ENCODE results near the gene SLC4A4. TPM values are rescaled to one million over a fixed set of nuclear protein-coding genes. Genes with fewer than 3 reads are reported as not detected.

Gene SLC4A4
- total RNA-seq, 4 donors from 2014 or later, result 0.42 to 1.4 (median 0.65) TPM

GRCh38 chr4:71595576-71596108 lies 256.8 kb downstream of the SLC4A4 start:
- H3K4me1 ChIP-seq, result no peaks in the 10 kb centered on the region
- no peak for DNase-seq
- H3K27me3 ChIP-seq, result no peaks in the 10 kb centered on the region
- no peak overlapping the region for H3K27ac ChIP-seq
- H3K36me3 ChIP-seq, result no peaks in the 10 kb centered on the region
- intact Hi-C loops (cut with DNase I; ENCODE audit: low total_unique reads) (no loop called here), in situ Hi-C loops (cut with MboI; ENCODE audit: low sequenced_read_pairs in 4 of 4) (no loop called here)
- H3K9me3 ChIP-seq, result no peaks in the 10 kb centered on the region
- TF ChIP-seq POLR2A (IDR thresholded peaks at IDR 0.05) (no peak), CTCF (IDR thresholded peaks at IDR 0.05 in 4 of 5, conservative IDR thresholded peaks at IDR 0.05 in 1 of 5) (no peak)
- ATAC-seq, result no peak
- no peak overlapping the region for H3K4me3 ChIP-seq

- no peaks in the 10 kb centered on the region for H3K9me3 ChIP-seq
- intact Hi-C loops (cut with DNase I; ENCODE audit: low total_unique reads), result no loop called here
- no peak for DNase-seq
- in situ Hi-C loops (cut with MboI; ENCODE audit: low sequenced_read_pairs in 4 of 4), result no loop called here
- no peak for TF ChIP-seq CTCF (IDR thresholded peaks at IDR 0.05 in 4 of 5, conservative IDR thresholded peaks at IDR 0.05 in 1 of 5)
- no peak for TF ChIP-seq POLR2A (IDR thresholded peaks at IDR 0.05)
- H3K27ac ChIP-seq, result no peak overlapping the region
- H3K4me3 ChIP-seq, result no peak overlapping the region
- no peaks in the 10 kb centered on the region for H3K36me3 ChIP-seq
- H3K27me3 ChIP-seq, result no peaks in the 10 kb centered on the region
- H3K4me1 ChIP-seq, result no peaks in the 10 kb centered on the region
- ATAC-seq, result no peak
These were observed 260.8 kb downstream of the SLC4A4 start for GRCh38 chr4:71599578-71599977.

- TF ChIP-seq CTCF (IDR thresholded peaks at IDR 0.05 in 4 of 5, conservative IDR thresholded peaks at IDR 0.05 in 1 of 5) (no peak), POLR2A (IDR thresholded peaks at IDR 0.05) (no peak)
- H3K9me3 ChIP-seq, result no peaks in the 10 kb centered on the region
- no peak for DNase-seq
- ATAC-seq, result no peak
- no peak overlapping the region for H3K27ac ChIP-seq
- H3K36me3 ChIP-seq, result no peaks in the 10 kb centered on the region
- intact Hi-C loops (cut with DNase I; ENCODE audit: low total_unique reads) (no loop called here), in situ Hi-C loops (cut with MboI; ENCODE audit: low sequenced_read_pairs in 4 of 4) (no loop called here)
- no peak overlapping the region for H3K4me3 ChIP-seq
- H3K4me1 ChIP-seq, result no peaks in the 10 kb centered on the region
- H3K27me3 ChIP-seq, result no peaks in the 10 kb centered on the region
These were observed 263.6 kb downstream of the SLC4A4 start for GRCh38 chr4:71602289-71602900.

- no peaks in the 10 kb centered on the region for H3K9me3 ChIP-seq
- ATAC-seq (no peak), DNase-seq (no peak)
- no peaks in the 10 kb centered on the region for H3K4me1 ChIP-seq
- H3K36me3 ChIP-seq, result no peaks in the 10 kb centered on the region
- intact Hi-C loops (cut with DNase I; ENCODE audit: low total_unique reads), result no loop called here
- no peak for TF ChIP-seq POLR2A (IDR thresholded peaks at IDR 0.05)
- no peak overlapping the region for H3K27ac ChIP-seq
- no peak overlapping the region for H3K4me3 ChIP-seq
- no peaks in the 10 kb centered on the region for H3K27me3 ChIP-seq
- in situ Hi-C loops (cut with MboI; ENCODE audit: low sequenced_read_pairs in 4 of 4), result no loop called here
These were observed 266.0 kb downstream of the SLC4A4 start for GRCh38 chr4:71604785-71605184.

GRCh38 chr4:71607109-71607508 lies 268.3 kb downstream of the SLC4A4 start:
- no peak overlapping the region for H3K27ac ChIP-seq
- TF ChIP-seq POLR2A (IDR thresholded peaks at IDR 0.05), result no peak
- TF ChIP-seq CTCF (IDR thresholded peaks at IDR 0.05 in 4 of 5, conservative IDR thresholded peaks at IDR 0.05 in 1 of 5), result no peak
- no peak overlapping the region for H3K4me3 ChIP-seq
- DNase-seq (no peak), ATAC-seq (no peak)
- no peaks in the 10 kb centered on the region for H3K27me3 ChIP-seq
- H3K4me1 ChIP-seq, result no peaks in the 10 kb centered on the region
- in situ Hi-C loops (cut with MboI; ENCODE audit: low sequenced_read_pairs in 4 of 4), result no loop called here
- intact Hi-C loops (cut with DNase I; ENCODE audit: low total_unique reads), result no loop called here
- H3K36me3 ChIP-seq, result no peaks in the 10 kb centered on the region
- H3K9me3 ChIP-seq, result no peaks in the 10 kb centered on the region

Data from gastrocnemius medialis (tissue), 4 donors.